ENCODE results near the gene RPL37A.
"Not testable (repeated sequence)": the region's sequence is repeated elsewhere in the genome, so short reads cannot be mapped to it uniquely, and the experiment has no call there.

RPL37A gene

GRCh38 chr2:216505133-216506106, 6.8 kb downstream of the RPL37A start:
- no peak overlapping the region for H3K4me3 ChIP-seq (ENCODE audit: low read length)
- no peak for DNase-seq (ENCODE audit: low read depth, low spot score)

- no peak overlapping the region for H3K4me3 ChIP-seq (ENCODE audit: low read length)
- no peak for DNase-seq (ENCODE audit: low read depth, low spot score)
Observed at GRCh38 chr2:216507220-216508160, 8.8 kb downstream of the RPL37A start.

- H3K4me3 ChIP-seq (ENCODE audit: low read length), result no peak overlapping the region
- no peak for DNase-seq (ENCODE audit: low read depth, low spot score)
Observed at GRCh38 chr2:216508229-216508628, 9.6 kb downstream of the RPL37A start.

- no peak overlapping the region for H3K4me3 ChIP-seq (ENCODE audit: low read length)
- DNase-seq (ENCODE audit: low read depth, low spot score), result peak; percentile 51
Observed at GRCh38 chr2:216516730-216517350, 18.2 kb downstream of the RPL37A start.

GRCh38 chr2:216517447-216518225, 19.0 kb downstream of the RPL37A start:
- no peak for DNase-seq (ENCODE audit: low read depth, low spot score)
- no peak overlapping the region for H3K4me3 ChIP-seq (ENCODE audit: low read length)

- not testable (repeated sequence) for H3K4me3 ChIP-seq (ENCODE audit: low read length)
Observed at GRCh38 chr2:216518566-216519119, 20.0 kb downstream of the RPL37A start.

GRCh38 chr2:216519154-216519762, 20.6 kb downstream of the RPL37A start:
- DNase-seq (ENCODE audit: low read depth, low spot score), result peak; percentile 77
- H3K4me3 ChIP-seq (ENCODE audit: low read length), result no peak overlapping the region

More at GRCh38 chr2:216518566-216519119, 20.0 kb downstream of the RPL37A start:
- not testable (repeated sequence) for DNase-seq (ENCODE audit: low read depth, low spot score)

GRCh38 chr2:216520112-216520511, 21.5 kb downstream of the RPL37A start:
- no peak for DNase-seq (ENCODE audit: low read depth, low spot score)
- H3K4me3 ChIP-seq (ENCODE audit: low read length), result no peak overlapping the region

- H3K4me3 ChIP-seq (ENCODE audit: low read length), result no peak overlapping the region
- no peak for DNase-seq (ENCODE audit: low read depth, low spot score)
Observed at GRCh38 chr2:216522892-216523502, 24.4 kb downstream of the RPL37A start.

- H3K4me3 ChIP-seq (ENCODE audit: low read length), result no peak overlapping the region
- DNase-seq (ENCODE audit: low read depth, low spot score), result no peak
Observed at GRCh38 chr2:216525972-216526371, 27.3 kb downstream of the RPL37A start.

- no peak overlapping the region for H3K4me3 ChIP-seq (ENCODE audit: low read length)
- no peak for DNase-seq (ENCODE audit: low read depth, low spot score)
Observed at GRCh38 chr2:216526939-216527338, 28.3 kb downstream of the RPL37A start.

- DNase-seq (ENCODE audit: low read depth, low spot score), result no peak
- no peak overlapping the region for H3K4me3 ChIP-seq (ENCODE audit: low read length)
Observed at GRCh38 chr2:216527600-216527999, 29.0 kb downstream of the RPL37A start.

GRCh38 chr2:216532562-216532961, 33.9 kb downstream of the RPL37A start:
- H3K4me3 ChIP-seq (ENCODE audit: low read length), result no peak overlapping the region
- no peak for DNase-seq (ENCODE audit: low read depth, low spot score)

- H3K4me3 ChIP-seq (ENCODE audit: low read length), result no peak overlapping the region
- DNase-seq (ENCODE audit: low read depth, low spot score), result no peak
Observed at GRCh38 chr2:216533609-216534008, 35.0 kb downstream of the RPL37A start.

- no peak for DNase-seq (ENCODE audit: low read depth, low spot score)
- H3K4me3 ChIP-seq (ENCODE audit: low read length), result no peak overlapping the region
Observed at GRCh38 chr2:216534809-216535208, 36.2 kb downstream of the RPL37A start.

GRCh38 chr2:216535454-216535995, 36.9 kb downstream of the RPL37A start:
- no peak overlapping the region for H3K4me3 ChIP-seq (ENCODE audit: low read length)

GRCh38 chr2:216536734-216537210, 38.1 kb downstream of the RPL37A start:
- no peak overlapping the region for H3K4me3 ChIP-seq (ENCODE audit: low read length)
- DNase-seq (ENCODE audit: low read depth, low spot score), result no peak

More at GRCh38 chr2:216535454-216535995, 36.9 kb downstream of the RPL37A start:
- DNase-seq (ENCODE audit: low read depth, low spot score), result no peak
